Coronary artery (tissue), 2 donors: ENCODE measurements around the gene RGS5.
"Not testable (repeated sequence)": the region's sequence is repeated elsewhere in the genome, so short reads cannot be mapped to it uniquely, and the experiment has no call there.

Source experiments
- DNase-seq: peaks from one replicate; pipeline ENCODE4 v3.0.0-alpha.2; 2017; ENCODE audit warnings: low spot score
- H3K27ac ChIP-seq, 2 donors: fragments of 200-600 bp; sonication (generic); one replicate each; pipeline ENCODE4 v1.5.1; 2016 to 2019
- H3K4me3 ChIP-seq: fragments of 200-600 bp; sonication (generic); 2 replicates; pipeline ENCODE4 v1.5.1; 2016; ENCODE audit warnings: mild to moderate bottlenecking, moderate library complexity
- TF ChIP-seq, protein P1 (sequence below): fragments of 200-600 bp; sonication (generic); IDR thresholded peaks from one replicate; pipeline ENCODE4 v1.5.1; 2019; ENCODE audit warnings: antibody characterized with exemption

RGS5 gene

DNA sequence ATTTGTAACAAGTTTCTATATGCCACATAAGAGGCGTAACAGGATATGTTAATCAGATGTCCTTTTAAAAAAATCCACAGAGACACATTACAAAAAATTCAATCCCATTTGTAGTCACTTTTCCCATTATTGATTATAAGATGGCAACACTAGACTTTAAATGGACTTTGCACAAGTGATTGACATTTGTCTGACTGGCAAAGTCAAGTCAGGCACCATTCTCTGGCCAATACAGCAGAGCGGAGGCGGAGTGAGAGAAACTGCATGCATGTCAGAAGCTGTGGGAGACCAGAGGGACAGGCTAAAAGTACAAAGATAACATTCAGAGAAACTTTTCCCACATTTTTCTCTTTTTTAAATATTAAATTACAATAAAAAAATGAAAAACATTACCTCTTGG, 28.1 kb upstream of the RGS5 start:
- Histone ChIP-seq H3K4me3 (no peak overlapping the region), H3K27ac (peak overlapping the region in 1 of 2 donors; percentile 41)
- TF ChIP-seq, protein P1, sequence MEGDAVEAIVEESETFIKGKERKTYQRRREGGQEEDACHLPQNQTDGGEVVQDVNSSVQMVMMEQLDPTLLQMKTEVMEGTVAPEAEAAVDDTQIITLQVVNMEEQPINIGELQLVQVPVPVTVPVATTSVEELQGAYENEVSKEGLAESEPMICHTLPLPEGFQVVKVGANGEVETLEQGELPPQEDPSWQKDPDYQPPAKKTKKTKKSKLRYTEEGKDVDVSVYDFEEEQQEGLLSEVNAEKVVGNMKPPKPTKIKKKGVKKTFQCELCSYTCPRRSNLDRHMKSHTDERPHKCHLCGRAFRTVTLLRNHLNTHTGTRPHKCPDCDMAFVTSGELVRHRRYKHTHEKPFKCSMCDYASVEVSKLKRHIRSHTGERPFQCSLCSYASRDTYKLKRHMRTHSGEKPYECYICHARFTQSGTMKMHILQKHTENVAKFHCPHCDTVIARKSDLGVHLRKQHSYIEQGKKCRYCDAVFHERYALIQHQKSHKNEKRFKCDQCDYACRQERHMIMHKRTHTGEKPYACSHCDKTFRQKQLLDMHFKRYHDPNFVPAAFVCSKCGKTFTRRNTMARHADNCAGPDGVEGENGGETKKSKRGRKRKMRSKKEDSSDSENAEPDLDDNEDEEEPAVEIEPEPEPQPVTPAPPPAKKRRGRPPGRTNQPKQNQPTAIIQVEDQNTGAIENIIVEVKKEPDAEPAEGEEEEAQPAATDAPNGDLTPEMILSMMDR = no peak
- DNase-seq = no peak

DNA sequence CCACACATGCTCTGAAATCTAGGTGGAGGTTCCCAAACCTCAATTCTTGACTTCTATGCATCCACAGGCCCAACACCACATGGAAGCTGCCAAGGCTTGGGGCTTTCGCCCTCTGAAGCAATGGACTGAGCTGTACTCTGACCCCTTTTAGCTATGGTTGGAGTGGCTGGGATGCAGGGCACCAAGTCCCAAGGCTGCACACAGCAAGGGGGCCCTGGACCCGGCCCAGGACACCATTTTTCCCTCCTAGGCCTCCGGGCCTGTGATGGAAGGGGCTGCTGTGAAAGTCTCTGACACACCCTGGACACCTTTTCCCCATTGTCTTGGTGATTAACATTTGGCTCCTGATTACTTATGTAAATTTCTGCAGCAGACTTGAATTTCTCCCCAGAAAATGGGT, 25.6 kb upstream of the RGS5 start:
- H3K27ac ChIP-seq, H3K4me3 ChIP-seq, DNase-seq: not testable (repeated sequence)

GRCh38 chr1:163227126-163227525, 24.4 kb upstream of the RGS5 start:
- DNase-seq = no peak
- TF ChIP-seq, protein P1 = no peak
- no peak overlapping the region for H3K27ac ChIP-seq
- no peak overlapping the region for H3K4me3 ChIP-seq

GRCh38 chr1:163213626-163214025, 10.9 kb upstream of the RGS5 start:
- DNase-seq = no peak

DNA sequence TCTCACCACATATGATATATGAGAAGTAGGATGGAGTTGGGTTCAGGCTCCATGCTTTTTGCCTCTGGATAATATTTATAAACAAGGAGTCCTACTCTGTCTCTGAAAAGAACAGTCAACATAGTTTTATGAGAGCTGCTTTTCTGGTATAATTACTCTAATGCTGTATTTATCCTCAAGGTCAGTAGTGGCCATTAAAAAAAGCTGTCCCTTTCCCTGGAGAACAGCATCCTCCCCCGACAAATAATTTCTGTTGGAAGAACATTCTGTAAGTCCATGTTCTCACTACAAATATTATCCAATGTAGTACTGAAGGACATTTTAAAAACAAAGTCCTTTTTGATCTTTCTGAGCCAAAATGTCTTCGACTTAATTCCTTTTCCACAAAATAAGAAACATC, 9.0 kb upstream of the RGS5 start:
- Histone ChIP-seq H3K4me3 (no peak overlapping the region), H3K27ac (no peak overlapping the region)
- TF ChIP-seq, protein P1 = no peak
- no peak for DNase-seq

More at GRCh38 chr1:163213626-163214025, 10.9 kb upstream of the RGS5 start:
- Histone ChIP-seq H3K4me3 (no peak overlapping the region), H3K27ac (no peak overlapping the region)
- TF ChIP-seq, protein P1 = no peak

GRCh38 chr1:163205513-163205912, 2.8 kb upstream of the RGS5 start:
- no peak for DNase-seq
- TF ChIP-seq, protein P1 = no peak
- Histone ChIP-seq H3K27ac (no peak overlapping the region), H3K4me3 (no peak overlapping the region)

DNA sequence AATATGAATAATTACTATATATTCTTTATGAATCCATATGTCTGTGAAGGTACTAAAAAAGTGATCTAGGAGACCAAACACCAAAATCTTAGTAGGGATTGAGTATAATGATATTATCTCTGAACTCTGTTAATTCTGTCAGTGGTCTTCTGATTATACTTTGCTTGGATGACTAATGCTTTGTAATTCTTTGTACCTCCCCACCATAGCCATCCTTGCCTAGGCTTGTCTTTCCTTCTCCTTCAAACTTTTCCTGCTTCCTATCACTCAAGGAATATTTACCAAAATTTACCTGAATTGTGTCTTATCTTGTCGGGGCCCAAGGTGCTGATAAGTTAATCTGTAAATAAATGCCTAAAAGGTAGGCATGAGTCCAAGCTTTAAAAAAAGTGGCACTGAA, 845 bp upstream of the RGS5 start:
- no peak overlapping the region for H3K4me3 ChIP-seq
- no peak for DNase-seq
- peak overlapping the region; percentile 72 to 79 for H3K27ac ChIP-seq
- TF ChIP-seq, protein P1 = no peak

GRCh38 chr1:163201906-163202305, 810 bp downstream of the RGS5 start:
- H3K4me3 ChIP-seq = peak overlapping the region; percentile 58
- TF ChIP-seq, protein P1 = no peak
- peak overlapping the region; percentile 72 to 79 for H3K27ac ChIP-seq
- no peak for DNase-seq
